PC-3 (cell line): ENCODE results near the gene LIPC. TPM values are rescaled to one million over a fixed set of nuclear protein-coding genes. Genes with fewer than 3 reads are reported as not detected.

Experiments used
- ATAC-seq: fragments of 200-7000 bp; cut with Tn5 transposase; 2 replicates; pipeline ENCODE4 v1.9.1; 2020; ENCODE audit warnings: mild to moderate bottlenecking, moderate library complexity
- BruUV-seq: library from RNA; stranded (reverse); fragments of 400-500 nt; replicated peaks from 2 replicates; lab custom pipeline; 2021; lab: Mats Ljungman, UMichigan
- CTCF ChIA-PET: fragments of 300-600 bp; sonication (Branson Sonifier 250); formaldehyde crosslinking; loops from one replicate; lab custom pipeline; 2022; ENCODE audit warnings: antibody characterized with exemption; lab: Charles Lee
- POLR2A ChIA-PET: fragments of 300-600 bp; sonication (Branson Sonifier 250); formaldehyde crosslinking; loops from one replicate; lab custom pipeline; 2022; ENCODE audit warnings: antibody characterized with exemption; ENCODE audit not compliant: unreplicated experiment; lab: Charles Lee
- DNase-seq: peaks from one replicate; pipeline ENCODE4 v3.0.0-alpha.2; 2015
- H2AFZ ChIP-seq: fragments of 300-600 bp; sonication (generic); 2 replicates; pipeline ENCODE4 v1.6.0; 2016; ENCODE audit warnings: antibody characterized with exemption, low read length
- H3F3A ChIP-seq: fragments of 300-600 bp; sonication (generic); one replicate; pipeline ENCODE4 v1.6.0; 2017; ENCODE audit warnings: antibody characterized with exemption, low read length, control low read depth, mild to moderate bottlenecking; ENCODE audit not compliant: unreplicated experiment
- H3K27ac ChIP-seq: fragments of 300-600 bp; sonication (generic); 2 replicates; pipeline ENCODE4 v1.5.1; 2016; ENCODE audit warnings: mild to moderate bottlenecking, low read length
- H3K27me3 ChIP-seq: fragments of 300-600 bp; sonication (generic); 2 replicates; pipeline ENCODE4 v1.6.1; 2016; ENCODE audit warnings: low read length, mixed read lengths
- H3K36me3 ChIP-seq: fragments of 300-600 bp; sonication (generic); 2 replicates; pipeline ENCODE4 v1.6.1; 2016; ENCODE audit warnings: low read depth, mixed run types, low read length, mixed read lengths
- H3K4me1 ChIP-seq: fragments of 300-600 bp; sonication (generic); 2 replicates; pipeline ENCODE4 v1.5.1; 2016; ENCODE audit warnings: low read length; ENCODE audit not compliant: insufficient read depth
- H3K4me2 ChIP-seq: fragments of 300-600 bp; sonication (generic); 2 replicates; pipeline ENCODE4 v1.6.0; 2016; ENCODE audit warnings: low read length
- H3K4me3 ChIP-seq: fragments of 300-600 bp; sonication (generic); 2 replicates; pipeline ENCODE4 v1.5.1; 2016; ENCODE audit warnings: mild to moderate bottlenecking, low read length, mixed read lengths
- H3K79me2 ChIP-seq: fragments of 300-600 bp; sonication (generic); 2 replicates; pipeline ENCODE4 v1.6.1; 2017; ENCODE audit warnings: low read length, mixed read lengths
- H3K9ac ChIP-seq: fragments of 300-600 bp; sonication (generic); 2 replicates; pipeline ENCODE4 v1.6.0; 2016; ENCODE audit warnings: mild to moderate bottlenecking, low read length
- H3K9me2 ChIP-seq: fragments of 300-600 bp; sonication (generic); replicated peaks from 2 replicates; pipeline ENCODE4 v1.6.1; 2016; ENCODE audit warnings: mixed run types, low read length, mixed read lengths
- H3K9me3 ChIP-seq: fragments of 300-600 bp; sonication (generic); 2 replicates; pipeline ENCODE4 v1.6.1; 2016; ENCODE audit warnings: low read length, mixed read lengths
- H4K20me1 ChIP-seq: fragments of 300-600 bp; sonication (generic); 2 replicates; pipeline ENCODE4 v1.6.1; 2016; ENCODE audit warnings: low read length, mixed read lengths
- CTCF ChIP-seq: fragments of 300-600 bp; sonication (generic); conservative IDR thresholded peaks from 2 replicates; pipeline ENCODE4 v1.5.1; 2017; ENCODE audit warnings: antibody characterized with exemption, low read depth, mild to moderate bottlenecking, low read length
- EZH2 ChIP-seq: fragments of 300-600 bp; sonication (generic); IDR thresholded peaks from one replicate; pipeline ENCODE4 v1.6.1; 2017; ENCODE audit warnings: antibody characterized with exemption, mild to moderate bottlenecking, low read length; ENCODE audit not compliant: unreplicated experiment
- EZH2phosphoT487 ChIP-seq: fragments of 300-600 bp; sonication (generic); IDR thresholded peaks from 2 replicates; pipeline ENCODE4 v1.6.1; 2018; ENCODE audit warnings: mild to moderate bottlenecking, antibody characterized with exemption, low read length, borderline replicate concordance
- intact Hi-C: fragments of 100-400 bp; cut with micrococcal nuclease; formaldehyde crosslinking; loops from 2 replicates; pipeline ENCODE4 v1.9.0; 2023
- total RNA-seq: library from RNA; depleted of rRNA; stranded (reverse); fragments of >200 nt; gene quantifications from 2 replicates; pipeline ENCODE4 v1.2.3, GENCODE V29; 2014

LIPC gene
- total RNA-seq, 1 experiment from 2014 or later: not detected

GRCh38 chr15:58416963-58417362, 14.8 kb upstream of the LIPC start:
- intact Hi-C loops: no loop called here
- Histone ChIP-seq H3K4me2 (no peak overlapping the region), H3K9me3 (no peaks in the 10 kb centered on the region), H3K79me2 (no peaks in the 10 kb centered on the region), H3K27ac (no peak overlapping the region), H3K4me3 (no peak overlapping the region), H2AFZ (no peak overlapping the region), H4K20me1 (no peaks in the 10 kb centered on the region), H3F3A (no peaks in the 10 kb centered on the region), H3K27me3 (no peaks in the 10 kb centered on the region), H3K4me1 (no peaks in the 10 kb centered on the region), H3K9ac (no peak overlapping the region), H3K36me3 (no peaks in the 10 kb centered on the region), H3K9me2 (no peaks in the 10 kb centered on the region)
- ChIA-PET POLR2A (no interaction called here), CTCF (no interaction called here)
- no peak for DNase-seq
- BruUV-seq: no TSS peak
- ATAC-seq: no peak
- TF ChIP-seq CTCF: no peak
- TF ChIP-seq EZH2: no peak
- no peak for TF ChIP-seq EZH2phosphoT487

GRCh38 chr15:58418135-58418534, 13.7 kb upstream of the LIPC start:
- ChIA-PET CTCF (no interaction called here), POLR2A (no interaction called here)
- Histone ChIP-seq H3K79me2 (no peaks in the 10 kb centered on the region), H3K4me3 (no peak overlapping the region), H3K4me1 (no peaks in the 10 kb centered on the region), H3K36me3 (no peaks in the 10 kb centered on the region), H3K9ac (no peak overlapping the region), H3K27me3 (no peaks in the 10 kb centered on the region), H3K27ac (no peak overlapping the region), H2AFZ (no peak overlapping the region), H3F3A (no peaks in the 10 kb centered on the region), H4K20me1 (no peaks in the 10 kb centered on the region), H3K9me2 (no peaks in the 10 kb centered on the region), H3K4me2 (no peak overlapping the region), H3K9me3 (no peaks in the 10 kb centered on the region)
- ATAC-seq (no peak), DNase-seq (no peak)
- intact Hi-C loops: no loop called here
- no peak for TF ChIP-seq CTCF
- BruUV-seq: no TSS peak

- Histone ChIP-seq H3K4me2 (no peak overlapping the region), H3K36me3 (no peaks in the 10 kb centered on the region), H3F3A (no peaks in the 10 kb centered on the region), H4K20me1 (no peaks in the 10 kb centered on the region), H3K9me3 (no peaks in the 10 kb centered on the region), H3K4me1 (no peaks in the 10 kb centered on the region), H3K27me3 (no peaks in the 10 kb centered on the region), H2AFZ (no peak overlapping the region), H3K79me2 (no peaks in the 10 kb centered on the region), H3K9ac (no peak overlapping the region), H3K27ac (no peak overlapping the region), H3K9me2 (no peaks in the 10 kb centered on the region), H3K4me3 (no peak overlapping the region)
- BruUV-seq: no TSS peak
- no peak for ATAC-seq
- ChIA-PET CTCF (no interaction called here), POLR2A (no interaction called here)
- intact Hi-C loops: no loop called here
- no peak for DNase-seq
- TF ChIP-seq EZH2: no peak
- TF ChIP-seq EZH2phosphoT487: no peak
- no peak for TF ChIP-seq CTCF
Observed at GRCh38 chr15:58419803-58420524, 11.8 kb upstream of the LIPC start.
